Fibroblast of mammary gland (primary cell): ENCODE measurements around the gene TEFM.
"Not testable (repeated sequence)": the region's sequence is repeated elsewhere in the genome, so short reads cannot be mapped to it uniquely, and the experiment has no call there.

Source experiments
- DNase-seq: peaks from one replicate; pipeline ENCODE4 v3.0.0-alpha.2; 2010; ENCODE audit warnings: low read depth
- H3K4me3 ChIP-seq: 2 replicates; pipeline ENCODE4 v1.5.1; 2011; ENCODE audit warnings: low read depth, mild to moderate bottlenecking, low read length, moderate library complexity; ENCODE audit not compliant: control insufficient read depth
- CTCF ChIP-seq: conservative IDR thresholded peaks from 2 replicates; pipeline ENCODE4 v1.5.1; 2011; ENCODE audit warnings: low read depth, low read length, inconsistent platforms; ENCODE audit not compliant: control insufficient read depth, insufficient read depth

Gene TEFM

GRCh38 chr17:30920683-30921543 is 14.9 kb upstream of the TEFM start:
- no peak for TF ChIP-seq CTCF
- H3K4me3 ChIP-seq = no peak overlapping the region
- no peak for DNase-seq

GRCh38 chr17:30920282-30920681 is 14.2 kb upstream of the TEFM start:
- no peak for DNase-seq
- no peak overlapping the region for H3K4me3 ChIP-seq
- no peak for TF ChIP-seq CTCF

DNA sequence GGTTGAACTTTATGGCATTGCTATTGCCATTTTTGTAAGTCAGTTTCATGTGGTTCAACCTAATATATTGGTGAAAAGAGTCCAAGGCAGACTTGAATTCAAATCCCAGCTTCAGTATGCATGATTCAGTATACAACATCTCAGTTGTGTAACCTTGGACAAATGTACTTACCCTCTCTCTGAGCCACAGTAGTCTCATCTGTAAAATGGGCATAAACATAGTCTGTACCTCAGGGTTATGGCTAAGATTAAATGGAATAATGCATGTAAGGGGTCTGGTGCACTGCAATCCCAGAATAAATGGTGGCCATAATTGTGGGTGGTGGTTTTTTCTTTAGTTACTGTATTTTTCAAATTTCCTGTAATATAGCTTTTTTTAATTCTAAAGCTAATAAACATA is 11.0 kb upstream of the TEFM start:
- no peak for TF ChIP-seq CTCF
- no peak overlapping the region for H3K4me3 ChIP-seq
- no peak for DNase-seq

DNA sequence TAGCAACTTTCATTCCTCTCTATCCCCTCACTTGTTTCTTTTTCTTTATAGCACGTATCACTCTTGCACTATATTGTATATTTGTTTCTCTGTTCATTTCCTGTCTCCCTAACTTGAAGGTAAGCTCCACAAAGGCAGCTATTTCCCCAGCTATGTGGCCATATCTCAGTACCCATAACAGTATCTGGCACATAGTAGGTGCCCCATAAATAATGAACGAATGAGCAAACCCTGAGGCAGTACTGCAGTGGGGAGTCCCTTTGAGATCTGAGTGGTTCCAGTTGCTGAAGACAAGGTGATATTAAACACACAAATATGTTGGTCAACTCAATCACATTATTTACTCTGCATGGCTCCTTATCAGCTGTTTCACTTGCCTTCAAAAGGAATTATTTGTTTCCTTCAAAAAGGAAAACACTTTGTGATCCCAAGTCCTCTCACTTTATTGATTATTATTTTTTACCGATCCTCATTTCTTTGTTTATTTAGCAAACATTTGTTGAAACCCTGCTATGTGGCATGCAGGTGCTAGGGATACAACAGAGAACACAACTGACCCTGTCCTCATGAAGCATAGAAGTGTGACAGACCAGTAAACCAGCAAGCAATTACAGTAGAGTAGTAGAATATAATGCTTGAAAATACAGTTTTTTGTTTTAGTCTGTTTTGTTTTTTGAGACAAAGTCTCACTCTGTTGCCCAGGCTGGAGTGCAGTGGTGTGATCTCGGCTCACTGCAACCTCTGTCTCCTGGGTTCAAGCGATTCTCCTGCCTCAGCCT is 10.0 kb upstream of the TEFM start:
- TF ChIP-seq CTCF = no peak
- H3K4me3 ChIP-seq = no peak overlapping the region
- no peak for DNase-seq

DNA sequence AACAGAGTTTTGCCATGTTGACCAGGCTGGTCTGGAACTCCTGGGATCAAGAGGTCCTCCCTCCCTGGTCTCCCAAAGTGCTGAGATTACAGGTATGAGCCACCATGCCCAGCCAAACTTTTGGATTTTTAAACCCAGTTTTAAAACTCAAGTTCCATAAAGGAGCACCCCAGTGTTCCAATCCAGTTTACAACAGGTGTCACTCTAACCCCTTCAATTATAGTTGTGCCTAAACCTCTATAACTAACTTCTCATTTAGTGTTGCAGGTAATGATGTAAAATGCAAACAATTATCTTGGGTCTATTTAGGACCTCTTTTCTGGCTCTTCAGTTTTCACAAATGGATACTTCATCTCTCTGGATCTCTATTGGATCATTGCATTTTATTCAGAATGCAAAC is 7.9 kb upstream of the TEFM start:
- no peak overlapping the region for H3K4me3 ChIP-seq
- no peak for DNase-seq
- TF ChIP-seq CTCF = no peak

DNA sequence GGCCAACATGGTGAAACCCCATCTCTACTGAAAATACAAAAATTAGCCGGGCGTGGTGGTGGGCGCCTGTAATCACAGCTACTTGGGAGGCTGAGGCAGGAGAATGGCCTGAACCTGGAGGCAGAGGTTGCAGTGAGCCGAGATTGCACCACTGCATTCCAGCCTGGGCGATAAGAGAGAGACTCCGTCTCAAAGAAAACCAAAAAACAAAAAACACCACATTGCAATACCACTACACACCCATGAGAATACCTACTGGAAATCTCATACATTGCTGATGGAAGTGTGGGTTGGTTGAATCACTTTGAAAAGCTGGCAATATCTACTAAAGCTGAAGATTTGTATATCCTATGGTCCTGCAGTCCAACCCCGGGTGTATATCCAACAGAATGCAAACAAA is 4.1 kb upstream of the TEFM start:
- not testable (repeated sequence) for DNase-seq

GRCh38 chr17:30908717-30909420 is 2.8 kb upstream of the TEFM start:
- TF ChIP-seq CTCF = no peak
- H3K4me3 ChIP-seq = no peak overlapping the region
- DNase-seq = no peak

More for the DNA sequence above, 4.1 kb upstream of the TEFM start:
- H3K4me3 ChIP-seq = not testable (repeated sequence)
